GM12865 (cell line): ENCODE data around the gene OR6V1.

ENCODE experiments used
- DNase-seq: peaks from one replicate; pipeline ENCODE4 v3.0.0; 2010; ENCODE audit warnings: low read depth
- H3K4me3 ChIP-seq: 2 replicates; pipeline ENCODE4 v1.5.1; 2011; ENCODE audit warnings: mild to moderate bottlenecking, low read depth, low read length, control low read depth
- TF ChIP-seq, protein P1 (sequence below): IDR thresholded peaks from 2 replicates; pipeline ENCODE4 v1.5.1; 2011; ENCODE audit warnings: low read length, control low read depth, low read depth, inconsistent platforms; ENCODE audit not compliant: insufficient read depth; ENCODE audit errors: missing control alignments

The OR6V1 gene

DNA sequence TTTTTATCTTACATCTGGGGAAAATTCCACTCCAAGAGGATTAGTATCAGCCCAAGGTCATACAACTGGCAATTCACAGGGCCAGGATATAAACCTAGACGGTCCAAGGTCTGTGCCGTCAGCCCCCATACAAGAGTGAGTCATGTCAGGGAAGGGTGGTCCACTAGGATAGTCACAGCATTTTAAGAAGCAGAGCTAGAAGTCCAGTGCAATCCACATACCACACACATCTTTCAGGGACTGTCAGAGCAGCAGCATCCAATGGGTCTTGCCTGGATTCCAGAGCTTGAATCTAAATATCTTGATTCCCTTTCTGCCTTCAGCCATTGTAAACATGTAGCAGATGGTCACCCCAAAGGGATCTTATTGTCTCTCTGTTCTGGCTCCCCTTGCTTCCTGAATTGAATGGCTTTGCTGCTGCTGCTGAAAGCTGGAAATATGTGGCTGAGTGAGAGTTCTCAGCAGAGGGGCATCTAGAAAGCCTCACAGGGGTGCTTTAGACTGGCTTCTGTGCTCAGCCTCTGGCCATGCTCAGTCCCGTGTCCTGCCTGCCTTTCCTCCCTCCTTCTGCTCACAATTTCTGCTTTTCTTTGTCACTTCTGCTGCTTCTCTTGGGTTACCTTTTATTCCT, 9.9 kb upstream of the OR6V1 start:
- no peak for DNase-seq
- TF ChIP-seq, protein P1, sequence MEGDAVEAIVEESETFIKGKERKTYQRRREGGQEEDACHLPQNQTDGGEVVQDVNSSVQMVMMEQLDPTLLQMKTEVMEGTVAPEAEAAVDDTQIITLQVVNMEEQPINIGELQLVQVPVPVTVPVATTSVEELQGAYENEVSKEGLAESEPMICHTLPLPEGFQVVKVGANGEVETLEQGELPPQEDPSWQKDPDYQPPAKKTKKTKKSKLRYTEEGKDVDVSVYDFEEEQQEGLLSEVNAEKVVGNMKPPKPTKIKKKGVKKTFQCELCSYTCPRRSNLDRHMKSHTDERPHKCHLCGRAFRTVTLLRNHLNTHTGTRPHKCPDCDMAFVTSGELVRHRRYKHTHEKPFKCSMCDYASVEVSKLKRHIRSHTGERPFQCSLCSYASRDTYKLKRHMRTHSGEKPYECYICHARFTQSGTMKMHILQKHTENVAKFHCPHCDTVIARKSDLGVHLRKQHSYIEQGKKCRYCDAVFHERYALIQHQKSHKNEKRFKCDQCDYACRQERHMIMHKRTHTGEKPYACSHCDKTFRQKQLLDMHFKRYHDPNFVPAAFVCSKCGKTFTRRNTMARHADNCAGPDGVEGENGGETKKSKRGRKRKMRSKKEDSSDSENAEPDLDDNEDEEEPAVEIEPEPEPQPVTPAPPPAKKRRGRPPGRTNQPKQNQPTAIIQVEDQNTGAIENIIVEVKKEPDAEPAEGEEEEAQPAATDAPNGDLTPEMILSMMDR: no peak
- H3K4me3 ChIP-seq: no peak overlapping the region

DNA sequence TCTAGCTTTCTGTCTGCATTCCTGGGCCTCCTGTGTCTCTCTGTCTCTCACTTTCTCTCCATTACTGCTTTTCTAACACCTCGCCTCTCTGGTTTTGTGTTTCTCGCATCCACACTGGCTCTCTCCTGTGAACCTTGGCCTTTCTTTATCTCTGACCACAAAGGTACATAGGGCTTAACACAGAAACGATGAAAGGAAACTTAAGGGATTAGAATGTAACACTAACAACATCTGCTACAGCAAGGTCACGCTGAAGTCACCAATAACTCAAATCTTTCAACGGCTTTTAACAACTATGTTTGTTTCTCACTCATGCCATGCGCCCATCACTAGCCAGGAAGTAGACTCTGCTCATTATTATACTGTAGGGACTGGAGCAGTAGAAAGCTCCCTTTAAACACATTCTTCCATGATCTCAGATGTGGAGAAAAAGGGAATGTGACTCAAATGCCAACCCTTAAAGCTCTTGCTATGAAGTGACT, 9.3 kb upstream of the OR6V1 start:
- H3K4me3 ChIP-seq: no peak overlapping the region
- DNase-seq: peak; percentile 3
- TF ChIP-seq, protein P1: no peak

DNA sequence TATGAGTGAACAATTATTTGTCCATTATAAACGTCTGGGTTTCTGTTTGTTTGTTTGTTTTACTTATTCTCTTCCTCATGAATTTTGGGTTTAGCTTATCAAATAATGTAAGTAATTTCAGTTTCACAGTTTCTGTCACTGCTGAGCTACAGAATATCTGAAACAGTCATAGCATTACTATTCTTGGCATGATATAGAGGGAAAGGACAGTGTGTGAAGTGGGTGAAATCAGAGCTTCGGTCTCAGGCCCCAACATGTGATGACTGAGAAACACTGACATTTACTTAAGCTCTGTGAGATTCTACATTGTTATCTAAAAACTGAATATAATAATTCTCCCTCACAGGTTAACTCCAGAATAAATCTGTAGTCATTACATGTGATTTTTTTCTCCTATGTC, 8.8 kb upstream of the OR6V1 start:
- peak; percentile 27 for DNase-seq
- no peak overlapping the region for H3K4me3 ChIP-seq
- TF ChIP-seq, protein P1: no peak

DNA sequence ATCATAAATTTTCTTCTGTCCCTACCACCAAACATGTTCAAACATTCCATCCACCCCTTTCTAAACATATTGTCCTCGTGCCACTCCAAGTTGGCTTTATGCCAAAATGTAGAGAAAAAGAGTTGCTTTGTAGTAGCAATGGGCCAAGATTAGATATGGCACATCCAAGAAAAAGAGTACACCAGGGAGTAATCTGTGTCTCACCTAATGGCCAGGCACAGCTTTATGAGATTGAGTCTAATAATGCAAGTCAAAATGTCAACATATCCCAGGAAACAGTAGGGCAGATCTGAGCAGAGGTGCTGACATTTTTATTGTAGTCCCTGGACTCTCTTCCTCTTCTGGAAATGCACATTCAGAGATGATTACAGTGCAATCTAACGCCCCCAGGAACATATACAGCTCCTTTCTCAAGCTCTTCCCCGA, 5.7 kb upstream of the OR6V1 start:
- no peak for DNase-seq

DNA sequence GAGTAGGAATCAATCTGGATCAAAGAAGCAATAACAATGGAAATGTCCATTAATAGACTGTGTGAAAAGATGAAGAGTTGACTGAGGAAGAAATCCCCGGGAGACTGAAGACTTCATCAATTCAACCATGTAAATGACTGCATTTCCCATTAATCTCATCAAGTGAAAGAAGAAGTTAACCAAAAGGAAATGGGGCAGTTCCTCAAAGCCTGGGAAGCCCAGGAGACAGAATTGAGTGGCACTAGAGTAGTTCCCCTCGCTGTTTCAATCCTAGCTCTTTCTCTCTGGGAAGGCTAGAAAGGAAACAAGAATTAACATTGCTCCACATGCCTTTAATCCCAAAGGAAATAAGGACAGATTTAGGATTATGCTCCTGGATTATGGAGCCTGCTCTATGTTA, 4.8 kb upstream of the OR6V1 start:
- DNase-seq: no peak
- no peak overlapping the region for H3K4me3 ChIP-seq
- TF ChIP-seq, protein P1: no peak

More for the DNA sequence above, 5.7 kb upstream of the OR6V1 start:
- TF ChIP-seq, protein P1: no peak
- no peak overlapping the region for H3K4me3 ChIP-seq

DNA sequence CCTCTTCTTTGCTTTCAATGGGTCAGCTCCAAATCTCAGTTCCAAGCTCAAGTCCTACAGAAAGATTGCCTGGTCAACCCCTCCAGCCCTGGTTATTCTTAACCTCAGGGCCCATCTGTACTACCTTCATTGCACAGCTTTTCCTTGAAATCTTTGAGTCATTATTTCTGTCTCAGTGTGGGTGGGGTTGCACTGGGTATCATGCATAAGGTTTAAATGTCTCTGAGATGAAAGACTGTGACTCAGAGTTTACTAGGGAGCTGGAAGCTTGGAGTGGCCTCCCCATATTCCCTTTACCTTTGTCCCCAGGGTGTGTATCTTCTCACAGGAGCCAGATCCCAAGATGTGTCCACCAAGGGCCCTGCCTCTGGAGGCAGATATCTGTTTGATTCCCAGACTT, 3.3 kb upstream of the OR6V1 start:
- no peak for DNase-seq
- no peak overlapping the region for H3K4me3 ChIP-seq
- TF ChIP-seq, protein P1: no peak

DNA sequence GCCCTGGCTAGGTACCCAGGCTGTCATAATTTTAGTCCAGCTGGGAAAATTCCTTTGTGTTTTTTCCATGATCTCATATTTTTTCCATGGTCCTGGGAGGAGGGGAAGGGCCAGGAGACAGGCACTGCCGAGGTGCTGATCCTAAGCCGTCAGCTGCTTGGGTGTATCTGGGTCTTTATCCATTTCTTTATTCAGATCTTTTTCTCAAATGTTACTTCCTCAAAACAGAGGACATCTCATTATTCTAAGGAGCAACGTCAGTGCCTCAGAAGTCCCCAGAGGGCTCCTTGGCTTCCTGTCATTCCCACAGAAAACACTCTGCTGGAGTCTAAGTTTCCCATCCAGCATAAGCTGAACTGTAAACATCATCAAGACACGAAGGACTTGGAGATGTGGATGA, 2.8 kb upstream of the OR6V1 start:
- TF ChIP-seq, protein P1: no peak
- no peak for DNase-seq

More for the DNA sequence above, 2.8 kb upstream of the OR6V1 start:
- no peak overlapping the region for H3K4me3 ChIP-seq
